HL-60 (cell line): ENCODE measurements around the gene AFP.

Experiments used
- DNase-seq, 2 experiments: peaks; one replicate each; pipeline ENCODE4 v3.0.0-alpha.2; 2010 to 2020; ENCODE audit warnings: low read depth in 1 of 2, low spot score in 1 of 2
- H3K27ac ChIP-seq: fragments of 250-450 bp; sonication (Bioruptor Pico); replicated peaks from 2 replicates; pipeline ENCODE4 v1.5.1; 2020; ENCODE audit warnings: mild to moderate bottlenecking, moderate library complexity
- H3K27me3 ChIP-seq: fragments of 250-450 bp; sonication (Bioruptor Pico); 2 replicates; pipeline ENCODE4 v1.5.1; 2021; ENCODE audit warnings: mild to moderate bottlenecking, moderate library complexity; ENCODE audit not compliant: insufficient read depth, poor library complexity, severe bottlenecking
- H3K4me3 ChIP-seq: replicated peaks from 2 replicates; pipeline ENCODE4 v1.5.1; 2011; ENCODE audit warnings: mild to moderate bottlenecking, control low read depth, low read length; ENCODE audit not compliant: insufficient read depth
- GABPA ChIP-seq: IDR thresholded peaks from 2 replicates; pipeline ENCODE4 v1.6.1; 2012; ENCODE audit warnings: low read depth
- POLR2AphosphoS5 ChIP-seq: IDR thresholded peaks from 2 replicates; pipeline ENCODE4 v1.6.1; 2012; ENCODE audit warnings: low read depth
- SPI1 ChIP-seq: IDR thresholded peaks from 2 replicates; pipeline ENCODE4 v1.6.1; 2012; ENCODE audit warnings: low read depth, mild to moderate bottlenecking, borderline replicate concordance
- TF ChIP-seq, protein P1 (sequence below): IDR thresholded peaks from one replicate; pipeline ENCODE4 v1.5.1; 2011; ENCODE audit warnings: low read length, control low read depth, inconsistent platforms; ENCODE audit not compliant: insufficient read depth
- TF ChIP-seq, protein P2 (sequence below): IDR thresholded peaks from 2 replicates; pipeline ENCODE4 v1.6.1; 2012; ENCODE audit warnings: low read depth; ENCODE audit not compliant: insufficient replicate concordance

The AFP gene

GRCh38 chr4:73486497-73486896, 50.5 kb downstream of the AFP start:
- Histone ChIP-seq H3K27me3 (no peaks in the 10 kb centered on the region), H3K4me3 (no peak overlapping the region), H3K27ac (no peak overlapping the region)
- DNase-seq, result no peak
- TF ChIP-seq GABPA (no peak), POLR2AphosphoS5 (no peak)

- no peak for DNase-seq
- Histone ChIP-seq H3K27ac (no peak overlapping the region), H3K27me3 (no peaks in the 10 kb centered on the region), H3K4me3 (no peak overlapping the region)
- TF ChIP-seq SPI1 (no peak), GABPA (no peak), POLR2AphosphoS5 (no peak)
- TF ChIP-seq, protein P1, sequence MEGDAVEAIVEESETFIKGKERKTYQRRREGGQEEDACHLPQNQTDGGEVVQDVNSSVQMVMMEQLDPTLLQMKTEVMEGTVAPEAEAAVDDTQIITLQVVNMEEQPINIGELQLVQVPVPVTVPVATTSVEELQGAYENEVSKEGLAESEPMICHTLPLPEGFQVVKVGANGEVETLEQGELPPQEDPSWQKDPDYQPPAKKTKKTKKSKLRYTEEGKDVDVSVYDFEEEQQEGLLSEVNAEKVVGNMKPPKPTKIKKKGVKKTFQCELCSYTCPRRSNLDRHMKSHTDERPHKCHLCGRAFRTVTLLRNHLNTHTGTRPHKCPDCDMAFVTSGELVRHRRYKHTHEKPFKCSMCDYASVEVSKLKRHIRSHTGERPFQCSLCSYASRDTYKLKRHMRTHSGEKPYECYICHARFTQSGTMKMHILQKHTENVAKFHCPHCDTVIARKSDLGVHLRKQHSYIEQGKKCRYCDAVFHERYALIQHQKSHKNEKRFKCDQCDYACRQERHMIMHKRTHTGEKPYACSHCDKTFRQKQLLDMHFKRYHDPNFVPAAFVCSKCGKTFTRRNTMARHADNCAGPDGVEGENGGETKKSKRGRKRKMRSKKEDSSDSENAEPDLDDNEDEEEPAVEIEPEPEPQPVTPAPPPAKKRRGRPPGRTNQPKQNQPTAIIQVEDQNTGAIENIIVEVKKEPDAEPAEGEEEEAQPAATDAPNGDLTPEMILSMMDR, result no peak
- TF ChIP-seq, protein P2, sequence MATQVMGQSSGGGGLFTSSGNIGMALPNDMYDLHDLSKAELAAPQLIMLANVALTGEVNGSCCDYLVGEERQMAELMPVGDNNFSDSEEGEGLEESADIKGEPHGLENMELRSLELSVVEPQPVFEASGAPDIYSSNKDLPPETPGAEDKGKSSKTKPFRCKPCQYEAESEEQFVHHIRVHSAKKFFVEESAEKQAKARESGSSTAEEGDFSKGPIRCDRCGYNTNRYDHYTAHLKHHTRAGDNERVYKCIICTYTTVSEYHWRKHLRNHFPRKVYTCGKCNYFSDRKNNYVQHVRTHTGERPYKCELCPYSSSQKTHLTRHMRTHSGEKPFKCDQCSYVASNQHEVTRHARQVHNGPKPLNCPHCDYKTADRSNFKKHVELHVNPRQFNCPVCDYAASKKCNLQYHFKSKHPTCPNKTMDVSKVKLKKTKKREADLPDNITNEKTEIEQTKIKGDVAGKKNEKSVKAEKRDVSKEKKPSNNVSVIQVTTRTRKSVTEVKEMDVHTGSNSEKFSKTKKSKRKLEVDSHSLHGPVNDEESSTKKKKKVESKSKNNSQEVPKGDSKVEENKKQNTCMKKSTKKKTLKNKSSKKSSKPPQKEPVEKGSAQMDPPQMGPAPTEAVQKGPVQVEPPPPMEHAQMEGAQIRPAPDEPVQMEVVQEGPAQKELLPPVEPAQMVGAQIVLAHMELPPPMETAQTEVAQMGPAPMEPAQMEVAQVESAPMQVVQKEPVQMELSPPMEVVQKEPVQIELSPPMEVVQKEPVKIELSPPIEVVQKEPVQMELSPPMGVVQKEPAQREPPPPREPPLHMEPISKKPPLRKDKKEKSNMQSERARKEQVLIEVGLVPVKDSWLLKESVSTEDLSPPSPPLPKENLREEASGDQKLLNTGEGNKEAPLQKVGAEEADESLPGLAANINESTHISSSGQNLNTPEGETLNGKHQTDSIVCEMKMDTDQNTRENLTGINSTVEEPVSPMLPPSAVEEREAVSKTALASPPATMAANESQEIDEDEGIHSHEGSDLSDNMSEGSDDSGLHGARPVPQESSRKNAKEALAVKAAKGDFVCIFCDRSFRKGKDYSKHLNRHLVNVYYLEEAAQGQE, result no peak
Observed at GRCh38 chr4:73487233-73487632, 51.2 kb downstream of the AFP start.

GRCh38 chr4:73499996-73500765, 64.2 kb downstream of the AFP start:
- TF ChIP-seq POLR2AphosphoS5 (no peak), SPI1 (no peak), GABPA (no peak)
- TF ChIP-seq, protein P2, result no peak
- TF ChIP-seq, protein P1, result no peak
- no peak for DNase-seq
- H3K27ac ChIP-seq, result no peak overlapping the region
- no peaks in the 10 kb centered on the region for H3K27me3 ChIP-seq
- H3K4me3 ChIP-seq, result no peak overlapping the region

DNA sequence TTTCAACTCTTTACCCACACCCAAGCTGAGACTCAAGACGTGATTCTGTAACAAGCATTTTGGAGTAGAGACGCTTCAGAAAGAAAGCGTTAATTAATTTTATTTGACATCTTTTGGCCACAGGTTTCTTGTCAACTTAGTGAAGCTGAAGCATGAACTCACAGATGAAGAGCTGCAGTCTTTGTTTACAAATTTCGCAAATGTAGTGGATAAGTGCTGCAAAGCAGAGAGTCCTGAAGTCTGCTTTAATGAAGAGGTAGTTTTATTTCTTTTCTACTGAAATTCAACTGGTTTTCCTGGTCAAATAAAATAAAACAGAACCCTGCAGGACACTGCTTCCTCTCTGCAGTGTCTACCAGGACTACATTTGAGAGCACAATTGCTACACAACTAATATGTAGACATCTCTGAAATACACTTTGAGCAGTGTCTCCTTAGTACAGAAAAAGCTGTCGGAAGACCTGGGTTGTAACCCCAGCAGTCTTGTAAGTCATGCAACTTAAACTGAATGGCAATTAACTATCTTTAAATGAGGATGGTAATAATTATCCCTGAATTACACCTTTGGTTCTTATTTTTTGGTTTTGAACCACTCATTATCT, 65.7 kb downstream of the AFP start:
- Histone ChIP-seq H3K27ac (no peak overlapping the region), H3K4me3 (no peak overlapping the region), H3K27me3 (no peaks in the 10 kb centered on the region)
- TF ChIP-seq GABPA (no peak), SPI1 (no peak), POLR2AphosphoS5 (no peak)
- TF ChIP-seq, protein P1, result no peak
- TF ChIP-seq, protein P2, result no peak
- DNase-seq, result no peak
